Smooth muscle cell (in vitro differentiated cells): Measurements from ENCODE around the gene MAOB. TPM values are rescaled to one million over a fixed set of nuclear protein-coding genes. Genes with fewer than 3 reads are reported as not detected.

Source experiments
- DNase-seq: peaks from one replicate; lab custom pipeline; 2025; ENCODE audit not compliant: unreplicated experiment; lab: John Stamatoyannopoulos, UW
- H2AFZ ChIP-seq: fragments of 200-600 bp; sonication (generic); 2 replicates; pipeline ENCODE4 v1.6.0; 2016; ENCODE audit warnings: antibody characterized with exemption, low read depth, mild to moderate bottlenecking
- H3F3A ChIP-seq: fragments of 200-600 bp; sonication (generic); 2 replicates; pipeline ENCODE4 v1.6.0; 2017; ENCODE audit warnings: antibody characterized with exemption, low read depth
- H3K27ac ChIP-seq: fragments of 200-600 bp; sonication (generic); 2 replicates; pipeline ENCODE4 v1.5.1; 2016; ENCODE audit warnings: low read depth, mild to moderate bottlenecking
- H3K27me3 ChIP-seq: fragments of 200-600 bp; sonication (generic); 2 replicates; pipeline ENCODE4 v1.6.1; 2016; ENCODE audit warnings: low read depth, mild to moderate bottlenecking
- H3K36me3 ChIP-seq: fragments of 200-600 bp; sonication (generic); 2 replicates; pipeline ENCODE4 v1.5.1; 2016; ENCODE audit warnings: low read depth
- H3K4me1 ChIP-seq: fragments of 200-600 bp; sonication (generic); 2 replicates; pipeline ENCODE4 v1.5.1; 2016; ENCODE audit warnings: low read depth
- H3K4me2 ChIP-seq: fragments of 200-600 bp; sonication (generic); 2 replicates; pipeline ENCODE4 v1.6.0; 2016; ENCODE audit warnings: mild to moderate bottlenecking
- H3K4me3 ChIP-seq: fragments of 200-600 bp; sonication (generic); 2 replicates; pipeline ENCODE4 v1.5.1; 2016; ENCODE audit warnings: mild to moderate bottlenecking
- H3K79me2 ChIP-seq: fragments of 200-600 bp; sonication (generic); 2 replicates; pipeline ENCODE4 v1.6.0; 2016; ENCODE audit warnings: low read depth, mild to moderate bottlenecking
- H3K9ac ChIP-seq: fragments of 200-600 bp; sonication (generic); 2 replicates; pipeline ENCODE4 v1.6.0; 2016; ENCODE audit warnings: low read depth
- H3K9me3 ChIP-seq: fragments of 200-600 bp; sonication (generic); replicated peaks from 2 replicates; pipeline ENCODE4 v1.5.1; 2016; ENCODE audit warnings: low read depth
- H4K20me1 ChIP-seq: fragments of 200-600 bp; sonication (generic); 2 replicates; pipeline ENCODE4 v1.6.0; 2016; ENCODE audit warnings: low read depth
- WGBS: methylation state at CpG from one replicate; pipeline ENCODE4 v1.1.7; 2016; ENCODE audit warnings: low lambda C conversion rate; 5-methylcytosine and 5-hydroxymethylcytosine counted together
- polyA plus RNA-seq: library from polyadenylated mRNA; unstranded; fragments of >200 nt; fragmentation: Nextera tagmentation; extraction: Ambion mirVana; gene quantifications from 2 replicates; pipeline ENCODE4 v1.2.1, GENCODE V29; 2016
- total RNA-seq: library from RNA; depleted of rRNA; stranded (reverse); fragments of >200 nt; gene quantifications from 2 replicates; pipeline ENCODE4 v1.2.3, GENCODE V29; 2014
- TF ChIP-seq, protein P1 (sequence below): fragments of 200-600 bp; sonication (generic); IDR thresholded peaks from 2 replicates; pipeline ENCODE4 v1.5.1; 2017; ENCODE audit warnings: borderline replicate concordance, mild to moderate bottlenecking, antibody characterized with exemption; ENCODE audit not compliant: insufficient read depth, poor library complexity, severe bottlenecking

MAOB gene
- total and polyA plus RNA-seq, 2 experiments from 2014 or later: 0.93 TPM; not detected in 1

GRCh38 chrX:43743100-43743822 lies 139.0 kb downstream of the MAOB start:
- WGBS: 80% methylated on average over 5 of the region's 5 CpGs
- TF ChIP-seq, protein P1, sequence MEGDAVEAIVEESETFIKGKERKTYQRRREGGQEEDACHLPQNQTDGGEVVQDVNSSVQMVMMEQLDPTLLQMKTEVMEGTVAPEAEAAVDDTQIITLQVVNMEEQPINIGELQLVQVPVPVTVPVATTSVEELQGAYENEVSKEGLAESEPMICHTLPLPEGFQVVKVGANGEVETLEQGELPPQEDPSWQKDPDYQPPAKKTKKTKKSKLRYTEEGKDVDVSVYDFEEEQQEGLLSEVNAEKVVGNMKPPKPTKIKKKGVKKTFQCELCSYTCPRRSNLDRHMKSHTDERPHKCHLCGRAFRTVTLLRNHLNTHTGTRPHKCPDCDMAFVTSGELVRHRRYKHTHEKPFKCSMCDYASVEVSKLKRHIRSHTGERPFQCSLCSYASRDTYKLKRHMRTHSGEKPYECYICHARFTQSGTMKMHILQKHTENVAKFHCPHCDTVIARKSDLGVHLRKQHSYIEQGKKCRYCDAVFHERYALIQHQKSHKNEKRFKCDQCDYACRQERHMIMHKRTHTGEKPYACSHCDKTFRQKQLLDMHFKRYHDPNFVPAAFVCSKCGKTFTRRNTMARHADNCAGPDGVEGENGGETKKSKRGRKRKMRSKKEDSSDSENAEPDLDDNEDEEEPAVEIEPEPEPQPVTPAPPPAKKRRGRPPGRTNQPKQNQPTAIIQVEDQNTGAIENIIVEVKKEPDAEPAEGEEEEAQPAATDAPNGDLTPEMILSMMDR: no peak
- H3F3A ChIP-seq: no peaks in the 10 kb centered on the region

GRCh38 chrX:43741843-43742573 lies 140.2 kb downstream of the MAOB start:
- no peak overlapping the region for H2AFZ ChIP-seq
- no peak for DNase-seq
- H3K4me3 ChIP-seq: no peak overlapping the region
- H3F3A ChIP-seq: no peaks in the 10 kb centered on the region
- no peaks in the 10 kb centered on the region for H3K79me2 ChIP-seq
- H3K27me3 ChIP-seq: no peaks in the 10 kb centered on the region
- no peaks in the 10 kb centered on the region for H3K9me3 ChIP-seq
- no peak overlapping the region for H3K4me2 ChIP-seq
- no peaks in the 10 kb centered on the region for H3K4me1 ChIP-seq
- no peak overlapping the region for H3K9ac ChIP-seq
- TF ChIP-seq, protein P1: no peak
- no peaks in the 10 kb centered on the region for H4K20me1 ChIP-seq
- no peaks in the 10 kb centered on the region for H3K36me3 ChIP-seq
- no peak overlapping the region for H3K27ac ChIP-seq
- WGBS: 70% methylated on average over 7 of the region's 7 CpGs

More at GRCh38 chrX:43743100-43743822, 139.0 kb downstream of the MAOB start:
- Histone ChIP-seq H3K9ac (no peak overlapping the region), H2AFZ (no peak overlapping the region), H3K9me3 (no peaks in the 10 kb centered on the region), H3K36me3 (no peaks in the 10 kb centered on the region), H3K27ac (no peak overlapping the region), H3K4me1 (no peaks in the 10 kb centered on the region), H4K20me1 (no peaks in the 10 kb centered on the region), H3K79me2 (no peaks in the 10 kb centered on the region), H3K27me3 (no peaks in the 10 kb centered on the region), H3K4me2 (no peak overlapping the region), H3K4me3 (no peak overlapping the region)
- DNase-seq: no peak

- no peak for DNase-seq
- Histone ChIP-seq H3F3A (no peaks in the 10 kb centered on the region), H4K20me1 (no peaks in the 10 kb centered on the region), H3K9me3 (no peaks in the 10 kb centered on the region), H3K27ac (no peak overlapping the region), H3K27me3 (no peaks in the 10 kb centered on the region), H3K4me2 (no peak overlapping the region), H3K79me2 (no peaks in the 10 kb centered on the region), H2AFZ (no peak overlapping the region), H3K9ac (no peak overlapping the region), H3K4me1 (no peaks in the 10 kb centered on the region), H3K36me3 (no peaks in the 10 kb centered on the region), H3K4me3 (no peak overlapping the region)
- TF ChIP-seq, protein P1: no peak
- 79% methylated on average over 3 of the region's 3 CpGs for WGBS
These were observed 146.3 kb downstream of the MAOB start for GRCh38 chrX:43735957-43736356.

GRCh38 chrX:43735534-43735933 lies 146.7 kb downstream of the MAOB start:
- H3K9me3 ChIP-seq: no peaks in the 10 kb centered on the region
- no peaks in the 10 kb centered on the region for H3K36me3 ChIP-seq
- H3K9ac ChIP-seq: no peak overlapping the region
- no peak overlapping the region for H3K4me3 ChIP-seq
- TF ChIP-seq, protein P1: no peak
- no peaks in the 10 kb centered on the region for H3K4me1 ChIP-seq
- WGBS: 77% methylated on average over 6 of the region's 6 CpGs
- no peak overlapping the region for H3K4me2 ChIP-seq
- H2AFZ ChIP-seq: no peak overlapping the region
- H3K79me2 ChIP-seq: no peaks in the 10 kb centered on the region
- H3F3A ChIP-seq: no peaks in the 10 kb centered on the region
- no peaks in the 10 kb centered on the region for H4K20me1 ChIP-seq
- no peaks in the 10 kb centered on the region for H3K27me3 ChIP-seq
- no peak for DNase-seq
- H3K27ac ChIP-seq: no peak overlapping the region
